ENCODE measurements around the gene MVP.
A peak's percentile ranks its signal among the peaks of the same experiment; 100 is the strongest.

MVP gene

DNA sequence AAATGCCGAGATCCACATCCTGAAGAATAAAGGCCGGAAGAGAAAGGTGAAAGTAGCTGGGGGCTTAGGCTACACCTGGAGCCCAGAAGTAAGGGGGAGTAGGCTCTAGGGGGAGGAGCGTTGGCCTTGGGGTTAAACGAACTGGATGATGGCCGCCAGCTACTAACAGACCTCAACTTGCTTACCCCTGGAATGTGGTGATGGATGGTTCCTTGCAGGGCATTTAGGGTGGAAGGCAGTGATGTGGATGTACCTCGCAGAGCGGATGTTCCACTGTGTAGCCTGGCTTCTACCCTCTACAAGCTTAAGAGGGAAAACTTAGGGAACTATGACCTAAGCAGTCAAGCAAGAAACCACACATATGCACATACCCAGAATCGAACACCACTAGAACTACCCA lies 16.2 kb upstream of the MVP start:
- FAIRE-seq (no peak), DNase-seq (ENCODE audit: low spot score) (no peak)

DNA sequence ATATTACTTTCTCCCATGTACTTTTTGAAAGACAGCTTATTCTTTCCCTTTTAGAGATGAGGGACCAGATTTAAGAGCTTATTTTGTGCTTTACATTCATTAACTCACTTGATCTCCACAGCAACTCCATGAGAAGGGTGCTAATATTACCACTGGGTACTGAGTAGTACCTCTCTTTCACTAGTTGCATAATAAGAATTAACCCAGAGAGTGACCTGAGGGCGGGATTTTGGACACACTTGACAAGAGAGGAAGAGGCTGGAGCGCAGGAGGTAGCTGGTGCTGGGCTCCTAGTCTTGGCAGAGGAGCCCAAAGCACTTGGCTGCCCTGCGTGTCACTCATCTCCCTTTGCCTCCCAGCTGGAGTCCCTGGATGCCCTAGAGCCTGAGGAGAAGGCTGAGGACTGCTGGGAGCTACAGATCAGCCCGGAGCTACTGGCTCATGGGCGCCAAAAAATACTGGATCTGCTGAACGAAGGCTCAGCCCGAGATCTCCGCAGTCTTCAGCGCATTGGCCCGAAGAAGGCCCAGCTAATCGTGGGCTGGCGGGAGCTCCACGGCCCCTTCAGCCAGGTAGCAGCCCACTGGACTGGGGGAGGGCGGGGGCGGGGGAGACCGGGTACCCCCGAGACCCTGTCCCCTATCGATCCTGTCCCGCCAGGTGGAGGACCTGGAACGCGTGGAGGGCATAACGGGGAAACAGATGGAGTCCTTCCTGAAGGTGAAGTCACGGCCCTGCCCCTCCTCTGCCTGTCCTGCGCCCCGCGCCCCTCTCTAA lies 15.6 kb upstream of the MVP start:
- FAIRE-seq: no peak

DNA sequence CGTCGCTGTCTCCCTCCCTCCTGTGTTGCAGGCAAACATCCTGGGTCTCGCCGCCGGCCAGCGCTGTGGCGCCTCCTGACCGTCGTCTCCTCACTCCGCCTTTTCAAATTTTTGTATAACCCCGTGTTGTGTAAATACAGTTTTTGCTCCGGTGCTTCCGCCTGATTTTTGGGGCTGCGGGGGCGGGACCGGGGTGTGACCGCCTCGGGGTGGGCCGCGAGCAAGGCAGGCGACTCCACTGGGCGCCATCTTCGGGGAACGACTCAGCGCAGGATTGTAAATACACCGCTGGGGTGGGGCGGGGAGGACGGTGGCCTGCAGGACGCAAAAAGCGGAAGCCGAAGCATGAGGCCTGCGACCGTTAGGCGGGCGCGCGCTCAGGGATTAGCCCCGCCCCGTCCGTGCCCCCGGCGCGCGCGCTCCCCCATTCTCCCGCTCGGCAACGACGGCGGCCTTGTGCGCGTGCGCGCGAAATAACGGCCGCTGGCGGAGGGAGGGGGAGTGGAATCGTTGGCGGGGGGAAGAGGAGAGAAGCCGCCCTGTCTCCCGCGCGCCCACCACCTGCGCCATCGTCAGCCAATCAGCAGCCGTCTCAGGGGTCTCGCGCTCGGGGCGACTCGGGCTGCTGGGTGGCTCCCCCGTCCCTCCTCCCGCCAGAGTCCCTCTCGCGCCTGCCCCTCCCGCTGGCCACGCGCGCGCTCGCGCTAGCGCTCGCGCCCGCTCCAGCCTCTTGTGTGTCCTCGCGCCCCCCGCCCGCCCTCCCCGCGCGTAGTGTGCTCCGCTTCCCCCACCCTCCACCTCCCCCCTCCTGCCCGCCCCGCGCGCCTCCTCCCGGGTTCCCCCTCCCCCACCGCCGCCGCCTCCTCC lies 14.8 kb upstream of the MVP start:
- FAIRE-seq (no peak), DNase-seq (ENCODE audit: low spot score) (peak; percentile 87)

More for the DNA sequence above, 15.6 kb upstream of the MVP start:
- peak; percentile 27 for DNase-seq (ENCODE audit: low spot score)

DNA sequence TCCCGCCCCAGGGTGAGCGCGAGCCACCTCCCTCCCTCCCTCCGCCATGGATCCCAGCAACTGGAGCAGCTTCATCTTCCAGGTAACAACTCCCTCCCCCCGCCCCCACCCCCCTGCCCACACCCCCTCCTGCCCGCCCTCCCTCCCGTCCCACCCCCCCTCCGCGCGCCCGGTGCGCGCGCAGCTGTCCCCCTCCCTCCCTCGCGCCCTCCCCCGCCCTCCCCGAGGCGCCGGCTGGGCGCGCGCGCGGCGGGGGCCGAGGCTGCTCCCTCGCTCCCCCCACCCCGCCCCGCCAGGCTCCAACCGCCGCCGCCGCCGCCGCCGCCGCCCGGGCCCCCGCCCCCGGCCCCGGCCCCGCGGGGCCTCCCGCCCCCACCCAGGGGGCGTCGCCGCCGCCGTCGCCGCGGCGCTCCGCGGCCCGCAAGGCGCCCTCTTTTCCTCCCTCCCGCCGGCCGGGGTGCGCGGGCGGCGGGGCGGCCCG lies 14.1 kb upstream of the MVP start, which contains the start of gene MAZ:
Gene MAZ (plus strand): TSS at position 431 of the 481 bp plus-strand sequence. CDS start 173 bp downstream, outside the sequence.
- FAIRE-seq: no peak
- peak; percentile 85 for DNase-seq (ENCODE audit: low spot score)

DNA sequence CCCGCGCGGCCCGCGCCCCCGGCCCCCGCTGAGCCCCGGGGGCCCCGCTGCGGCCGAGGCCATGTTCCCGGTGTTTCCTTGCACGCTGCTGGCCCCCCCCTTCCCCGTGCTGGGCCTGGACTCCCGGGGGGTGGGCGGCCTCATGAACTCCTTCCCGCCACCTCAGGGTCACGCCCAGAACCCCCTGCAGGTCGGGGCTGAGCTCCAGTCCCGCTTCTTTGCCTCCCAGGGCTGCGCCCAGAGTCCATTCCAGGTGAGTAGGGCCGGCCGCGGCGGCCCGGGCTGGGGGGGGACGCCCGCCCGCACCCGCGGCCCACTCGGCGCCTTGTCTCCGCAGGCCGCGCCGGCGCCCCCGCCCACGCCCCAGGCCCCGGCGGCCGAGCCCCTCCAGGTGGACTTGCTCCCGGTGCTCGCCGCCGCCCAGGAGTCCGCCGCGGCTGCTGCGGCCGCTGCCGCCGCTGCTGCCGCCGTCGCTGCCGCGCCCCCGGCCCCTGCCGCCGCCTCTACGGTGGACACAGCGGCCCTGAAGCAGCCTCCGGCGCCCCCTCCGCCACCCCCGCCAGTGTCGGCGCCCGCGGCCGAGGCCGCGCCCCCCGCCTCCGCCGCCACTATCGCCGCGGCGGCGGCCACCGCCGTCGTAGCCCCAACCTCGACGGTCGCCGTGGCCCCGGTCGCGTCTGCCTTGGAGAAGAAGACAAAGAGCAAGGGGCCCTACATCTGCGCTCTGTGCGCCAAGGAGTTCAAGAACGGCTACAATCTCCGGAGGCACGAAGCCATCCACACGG lies 13.4 kb upstream of the MVP start:
- DNase-seq (ENCODE audit: low spot score): peak; percentile 75
- no peak for FAIRE-seq

DNA sequence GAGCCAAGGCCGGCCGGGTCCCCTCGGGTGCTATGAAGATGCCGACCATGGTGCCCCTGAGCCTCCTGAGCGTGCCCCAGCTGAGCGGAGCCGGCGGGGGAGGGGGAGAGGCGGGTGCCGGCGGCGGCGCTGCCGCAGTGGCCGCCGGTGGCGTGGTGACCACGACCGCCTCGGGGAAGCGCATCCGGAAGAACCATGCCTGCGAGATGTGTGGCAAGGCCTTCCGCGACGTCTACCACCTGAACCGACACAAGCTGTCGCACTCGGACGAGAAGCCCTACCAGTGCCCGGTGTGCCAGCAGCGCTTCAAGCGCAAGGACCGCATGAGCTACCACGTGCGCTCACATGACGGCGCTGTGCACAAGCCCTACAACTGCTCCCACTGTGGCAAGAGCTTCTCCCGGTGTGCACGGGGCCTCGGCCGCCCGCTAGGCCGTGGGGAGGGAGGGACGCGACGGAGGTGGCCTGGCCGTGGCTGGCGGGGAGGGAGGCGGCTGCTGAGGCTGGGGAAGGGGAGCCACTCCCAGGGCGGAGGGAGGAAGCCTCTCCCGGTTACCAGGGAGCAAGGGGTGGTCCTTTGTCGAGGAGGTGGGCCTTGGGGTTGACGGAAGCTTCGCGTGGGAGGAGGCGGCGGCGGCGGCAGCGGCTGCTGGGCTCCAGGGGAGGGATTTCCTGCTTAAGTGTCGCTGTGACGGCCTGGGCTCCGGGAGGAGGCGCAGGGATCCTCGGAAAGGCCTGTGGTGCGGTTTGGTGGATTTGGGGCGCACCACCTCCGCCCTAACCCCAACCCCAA lies 12.6 kb upstream of the MVP start:
- peak; percentile 83 for DNase-seq (ENCODE audit: low spot score)
- FAIRE-seq: peak; percentile 50

DNA sequence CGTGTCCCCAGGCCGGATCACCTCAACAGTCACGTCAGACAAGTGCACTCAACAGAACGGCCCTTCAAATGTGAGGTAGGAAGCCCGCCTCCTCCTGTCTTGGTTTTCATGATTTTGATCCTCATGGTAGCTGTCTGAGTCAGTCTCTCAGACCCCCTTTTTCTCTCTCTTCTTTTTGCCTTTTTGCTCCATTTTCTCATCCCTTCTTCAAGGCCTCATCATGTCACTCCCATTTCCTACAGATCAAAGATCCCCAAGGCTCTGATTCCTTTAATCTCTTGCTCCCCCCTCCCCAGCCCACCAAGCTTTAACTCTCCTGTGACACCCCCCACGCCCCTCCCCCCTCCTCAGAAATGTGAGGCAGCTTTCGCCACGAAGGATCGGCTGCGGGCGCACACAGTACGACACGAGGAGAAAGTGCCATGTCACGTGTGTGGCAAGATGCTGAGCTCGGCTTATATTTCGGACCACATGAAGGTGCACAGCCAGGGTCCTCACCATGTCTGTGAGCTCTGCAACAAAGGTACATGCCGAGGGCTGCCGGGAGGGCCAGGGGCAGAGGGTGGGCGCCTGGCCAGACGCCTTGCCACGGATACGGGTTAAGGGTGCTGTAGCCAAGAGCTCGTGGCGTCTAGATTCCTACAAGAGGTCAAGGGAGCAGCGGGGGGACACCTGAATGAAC lies 11.9 kb upstream of the MVP start:
- FAIRE-seq (no peak), DNase-seq (ENCODE audit: low spot score) (no peak)

DNA sequence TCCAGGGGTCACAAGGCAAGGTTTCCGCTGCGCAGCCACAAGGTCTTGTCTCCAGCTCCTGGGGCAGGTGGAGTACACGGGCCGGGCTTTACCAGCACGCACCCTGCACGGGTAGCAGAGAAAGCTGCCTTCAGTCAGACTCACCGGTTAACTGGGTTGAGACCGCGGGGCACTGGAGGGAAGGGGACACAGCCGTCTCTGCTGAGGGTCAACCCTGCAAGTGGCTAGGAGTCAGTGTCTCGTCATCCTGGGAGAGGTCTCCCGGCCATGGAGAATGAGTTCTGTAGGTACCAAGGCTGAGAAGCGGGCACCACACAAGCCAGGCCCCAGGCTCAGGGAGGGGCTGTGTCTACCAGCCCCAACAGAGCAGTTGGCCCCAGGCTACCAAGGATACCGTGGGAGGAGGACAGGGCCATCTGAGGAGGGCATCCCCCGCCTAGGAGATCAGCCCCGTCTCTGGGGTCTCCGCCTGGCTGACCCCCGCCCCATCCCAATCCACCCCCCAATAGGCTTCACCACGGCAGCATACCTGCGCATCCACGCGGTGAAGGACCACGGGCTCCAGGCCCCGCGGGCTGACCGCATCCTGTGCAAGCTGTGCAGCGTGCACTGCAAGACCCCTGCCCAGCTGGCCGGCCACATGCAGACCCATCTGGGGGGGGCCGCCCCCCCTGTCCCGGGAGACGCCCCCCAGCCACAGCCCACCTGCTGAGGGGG lies 11.1 kb upstream of the MVP start:
- FAIRE-seq (no peak), DNase-seq (ENCODE audit: low spot score) (no peak)

DNA sequence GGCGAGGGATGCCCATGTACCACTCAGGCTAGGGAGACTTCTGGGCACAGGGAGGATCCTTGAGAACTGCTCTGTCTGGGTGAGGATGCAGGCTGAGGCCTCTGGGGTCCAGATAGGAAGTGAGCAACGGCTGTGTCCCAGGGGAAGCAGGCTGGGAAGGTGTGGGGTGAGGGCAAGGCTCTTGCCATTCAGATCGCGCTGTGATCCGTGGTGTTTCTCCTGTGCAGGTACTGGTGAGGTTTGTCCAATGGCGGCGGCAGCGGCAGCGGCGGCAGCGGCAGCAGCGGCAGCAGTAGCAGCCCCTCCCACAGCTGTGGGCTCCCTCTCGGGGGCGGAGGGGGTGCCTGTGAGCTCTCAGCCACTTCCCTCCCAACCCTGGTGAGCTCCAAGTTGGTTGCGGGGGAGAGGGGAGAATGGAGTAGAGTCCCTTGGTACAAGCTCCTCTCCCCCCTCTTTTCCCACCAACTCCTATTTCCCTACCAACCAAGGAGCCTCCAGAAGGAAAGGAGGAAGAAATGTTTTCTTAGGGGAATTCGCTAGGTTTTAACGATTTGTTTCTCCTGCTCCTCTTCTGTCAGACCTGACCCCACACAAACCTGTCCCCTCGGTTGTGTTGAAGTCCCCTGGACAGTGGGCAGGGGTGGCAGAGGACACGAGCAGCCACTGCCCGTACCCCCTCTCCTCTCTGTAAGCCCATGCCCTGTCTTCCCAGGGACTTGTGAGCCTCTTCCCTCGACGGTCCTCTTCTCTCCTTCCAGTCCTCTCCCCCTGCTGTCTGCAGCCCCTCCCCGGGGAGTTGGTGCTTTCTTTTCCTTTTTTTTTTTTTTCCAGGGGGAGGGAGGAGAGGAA lies 10.2 kb upstream of the MVP start:
- DNase-seq (ENCODE audit: low spot score) (no peak), FAIRE-seq (no peak)

DNA sequence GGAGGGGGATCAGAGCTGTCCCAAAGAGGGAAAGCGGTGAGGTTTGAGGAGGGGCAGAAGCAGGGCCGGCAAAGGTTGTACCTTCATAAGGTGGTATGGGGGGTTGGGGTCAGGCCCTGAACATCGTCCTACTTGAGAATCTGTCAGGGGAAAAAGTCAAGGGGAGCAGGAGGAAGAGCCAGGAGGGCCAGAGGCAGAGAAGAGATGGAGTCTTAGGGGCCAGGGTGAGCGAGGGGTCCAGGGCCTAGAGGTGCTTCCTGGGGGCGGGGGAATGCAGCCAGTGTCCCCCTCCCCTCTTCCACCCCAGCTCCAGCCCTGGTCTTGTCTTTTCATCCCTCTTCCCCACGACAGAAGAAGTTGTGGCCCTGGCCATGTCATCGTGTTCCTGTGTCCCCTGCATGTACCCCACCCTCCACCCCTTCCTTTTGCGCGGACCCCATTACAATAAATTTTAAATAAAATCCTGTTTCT lies 9.5 kb upstream of the MVP start:
- FAIRE-seq (no peak), DNase-seq (ENCODE audit: low spot score) (no peak)

DNA sequence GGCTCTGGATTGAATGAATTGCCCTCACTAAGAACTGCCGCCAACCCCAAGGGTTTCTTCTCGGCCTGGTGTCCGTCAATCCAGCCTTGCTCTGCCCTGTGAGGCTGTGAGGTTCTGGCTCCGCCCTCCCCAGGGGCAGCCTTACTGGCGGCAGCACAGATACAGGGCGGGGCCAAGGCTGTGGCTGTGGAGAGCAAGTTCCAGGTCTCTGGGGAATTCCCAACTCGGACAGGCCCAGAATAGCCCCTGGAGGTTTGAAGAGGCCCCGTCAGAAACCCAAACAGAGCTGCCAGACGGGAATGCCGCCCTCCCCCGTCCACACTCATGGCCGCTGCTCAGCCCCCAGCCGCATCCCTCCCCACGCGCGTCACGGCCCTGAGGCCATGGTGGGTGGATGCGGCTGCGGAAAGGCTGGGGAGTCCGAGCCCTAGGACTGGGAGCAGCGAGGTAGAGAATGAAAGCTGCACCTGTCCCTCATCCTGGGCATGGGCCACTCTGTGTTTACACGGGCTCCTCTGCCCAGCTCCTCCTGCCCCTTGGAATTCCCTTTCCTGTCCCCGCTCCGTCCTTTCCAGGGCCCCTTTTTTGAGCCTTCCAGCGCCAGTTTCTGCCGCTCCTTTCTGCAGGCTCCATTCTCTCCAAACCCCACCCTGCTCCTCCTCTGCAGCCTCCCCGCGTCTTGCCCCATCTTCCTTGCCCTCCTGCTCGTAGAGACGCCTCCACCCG lies 8.9 kb upstream of the MVP start:
- FAIRE-seq (peak; percentile 94), DNase-seq (ENCODE audit: low spot score) (peak; percentile 93)

DNA sequence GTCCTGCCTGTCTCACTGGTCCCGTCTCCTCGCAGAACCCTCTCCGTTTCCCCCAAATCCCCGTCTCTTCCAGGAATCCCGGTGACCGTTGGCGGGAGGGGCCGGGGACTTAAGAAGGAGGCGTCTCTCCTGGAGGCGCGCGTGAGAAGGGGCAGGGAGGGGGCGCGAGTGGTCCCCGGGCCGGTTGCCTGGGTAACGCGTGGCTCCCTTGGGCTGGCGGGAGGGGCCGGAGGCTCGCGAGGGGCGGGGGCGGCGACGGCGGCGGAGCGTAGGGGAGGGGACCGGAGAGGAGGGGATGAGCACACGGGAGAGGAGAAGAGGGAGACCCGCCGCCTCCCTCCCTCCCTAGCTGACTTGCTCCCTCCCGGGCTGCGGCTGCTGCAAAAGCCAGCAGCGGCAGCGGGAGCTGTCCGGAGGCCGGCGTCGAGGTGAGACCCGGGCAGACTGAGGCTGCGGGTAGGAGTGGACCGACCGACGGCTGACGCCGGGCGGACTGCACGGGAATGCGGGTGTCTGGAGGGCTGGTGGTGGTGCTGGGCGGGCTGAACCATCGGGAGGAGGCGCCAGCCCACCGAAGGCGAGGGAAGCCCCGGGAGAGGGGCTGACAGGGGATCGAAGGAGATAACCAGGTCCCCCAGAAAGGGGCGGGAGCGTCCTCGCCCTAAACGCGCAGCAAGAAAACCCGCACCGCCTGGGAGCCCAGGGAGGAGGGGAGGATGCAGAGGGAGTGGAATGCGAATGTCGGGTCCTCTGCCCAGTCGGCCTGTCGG lies 8.2 kb upstream of the MVP start, which contains the start of gene PRRT2:
Gene PRRT2 (plus strand): TSS at position 298 of the 770 bp plus-strand sequence. CDS start 862 bp downstream, outside the sequence.
- FAIRE-seq: no peak
- DNase-seq (ENCODE audit: low spot score): peak; percentile 25

DNA sequence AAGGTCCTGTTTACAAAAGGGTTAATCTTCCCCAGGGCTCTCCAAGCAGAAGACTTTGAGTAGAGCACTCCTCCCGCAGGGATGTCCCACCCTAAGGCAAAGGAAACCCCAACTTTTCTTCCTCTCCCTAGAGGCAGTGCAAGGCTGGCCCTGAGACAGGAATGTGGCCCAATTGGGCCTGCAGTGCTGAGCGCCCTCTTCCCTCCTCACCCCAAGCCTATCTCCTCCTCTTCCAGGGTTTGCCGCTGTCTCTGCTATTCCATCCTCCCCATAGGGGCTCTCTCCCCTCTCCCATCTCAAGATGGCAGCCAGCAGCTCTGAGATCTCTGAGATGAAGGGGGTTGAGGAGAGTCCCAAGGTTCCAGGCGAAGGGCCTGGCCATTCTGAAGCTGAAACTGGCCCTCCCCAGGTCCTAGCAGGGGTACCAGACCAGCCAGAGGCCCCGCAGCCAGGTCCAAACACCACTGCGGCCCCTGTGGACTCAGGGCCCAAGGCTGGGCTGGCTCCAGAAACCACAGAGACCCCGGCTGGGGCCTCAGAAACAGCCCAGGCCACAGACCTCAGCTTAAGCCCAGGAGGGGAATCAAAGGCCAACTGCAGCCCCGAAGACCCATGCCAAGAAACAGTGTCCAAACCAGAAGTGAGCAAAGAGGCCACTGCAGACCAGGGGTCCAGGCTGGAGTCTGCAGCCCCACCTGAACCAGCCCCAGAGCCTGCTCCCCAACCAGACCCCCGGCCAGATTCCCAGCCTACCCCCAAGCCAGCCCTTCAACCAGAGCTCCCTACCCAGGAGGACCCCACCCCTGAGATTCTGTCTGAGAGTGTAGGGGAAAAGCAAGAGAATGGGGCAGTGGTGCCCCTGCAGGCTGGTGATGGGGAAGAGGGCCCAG lies 7.3 kb upstream of the MVP start:
- FAIRE-seq (no peak), DNase-seq (ENCODE audit: low spot score) (no peak)

DNA sequence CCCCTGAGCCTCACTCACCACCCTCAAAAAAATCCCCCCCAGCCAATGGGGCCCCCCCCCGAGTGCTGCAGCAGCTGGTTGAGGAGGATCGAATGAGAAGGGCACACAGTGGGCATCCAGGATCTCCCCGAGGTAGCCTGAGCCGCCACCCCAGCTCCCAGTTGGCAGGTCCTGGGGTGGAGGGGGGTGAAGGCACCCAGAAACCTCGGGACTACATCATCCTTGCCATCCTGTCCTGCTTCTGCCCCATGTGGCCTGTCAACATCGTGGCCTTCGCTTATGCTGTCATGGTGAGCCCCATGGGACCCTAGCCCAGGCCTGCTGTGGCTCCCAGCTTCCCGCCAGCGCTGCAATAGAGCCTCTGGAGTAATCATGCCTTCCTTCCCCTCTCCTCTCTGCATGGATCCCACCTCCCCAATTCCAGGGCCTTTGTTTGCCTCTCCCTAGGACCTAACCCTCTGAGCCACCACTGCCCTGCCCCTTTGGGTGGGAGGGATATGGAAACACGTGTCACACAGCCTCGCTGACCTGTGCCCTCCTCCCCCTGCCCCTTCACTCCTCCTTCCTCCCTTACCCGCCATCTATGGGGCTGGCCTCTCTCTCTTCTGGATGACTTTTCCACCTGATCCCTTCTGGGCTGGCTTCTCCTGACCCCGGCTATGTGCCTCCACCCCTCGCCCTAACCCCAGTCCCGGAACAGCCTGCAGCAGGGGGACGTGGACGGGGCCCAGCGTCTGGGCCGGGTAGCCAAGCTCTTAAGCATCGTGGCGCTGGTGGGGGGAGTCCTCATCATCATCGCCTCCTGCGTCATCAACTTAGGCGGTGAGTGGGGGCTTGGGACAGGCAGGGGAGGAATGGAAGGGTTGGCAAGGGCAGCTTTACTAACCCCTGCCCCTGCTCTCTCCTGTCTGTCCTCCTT lies 6.4 kb upstream of the MVP start:
- no peak for DNase-seq (ENCODE audit: low spot score)
- no peak for FAIRE-seq

DNA sequence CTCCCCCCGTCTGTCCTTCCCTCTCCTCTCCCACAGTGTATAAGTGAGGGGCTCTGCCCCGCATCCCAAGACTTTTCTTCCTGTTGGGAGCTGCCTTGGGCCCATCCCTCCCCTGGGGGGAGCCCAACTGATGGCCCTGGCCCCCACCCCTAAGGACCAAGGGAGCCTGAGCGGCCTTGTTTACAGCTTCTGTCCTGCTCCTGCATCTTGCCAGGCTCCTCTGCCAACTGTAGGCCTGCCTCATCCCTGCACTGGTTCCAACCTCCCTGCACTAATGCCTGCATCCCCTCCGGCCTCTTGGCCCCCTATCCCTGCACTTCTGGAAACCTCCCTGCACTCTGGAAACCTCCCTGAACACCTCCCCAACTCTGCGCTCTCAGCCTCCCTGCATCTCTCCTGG lies 5.7 kb upstream of the MVP start:
- FAIRE-seq (no peak), DNase-seq (ENCODE audit: low spot score) (no peak)
